ENCODE data around the gene MOSPD2. TPM values are rescaled to one million over a fixed set of nuclear protein-coding genes. Genes with fewer than 3 reads are reported as not detected.

Gene MOSPD2
- total RNA-seq, 4 donors from 2014 or later: 20.2 to 33.4 (median 31.6) TPM

GRCh38 chrX:14902537-14902936, 29.3 kb downstream of the MOSPD2 start:
- TF ChIP-seq POLR2A (IDR thresholded peaks at IDR 0.05) (no peak), EP300 (IDR thresholded peaks at IDR 0.05) (no peak)
- TF ChIP-seq, protein P1, sequence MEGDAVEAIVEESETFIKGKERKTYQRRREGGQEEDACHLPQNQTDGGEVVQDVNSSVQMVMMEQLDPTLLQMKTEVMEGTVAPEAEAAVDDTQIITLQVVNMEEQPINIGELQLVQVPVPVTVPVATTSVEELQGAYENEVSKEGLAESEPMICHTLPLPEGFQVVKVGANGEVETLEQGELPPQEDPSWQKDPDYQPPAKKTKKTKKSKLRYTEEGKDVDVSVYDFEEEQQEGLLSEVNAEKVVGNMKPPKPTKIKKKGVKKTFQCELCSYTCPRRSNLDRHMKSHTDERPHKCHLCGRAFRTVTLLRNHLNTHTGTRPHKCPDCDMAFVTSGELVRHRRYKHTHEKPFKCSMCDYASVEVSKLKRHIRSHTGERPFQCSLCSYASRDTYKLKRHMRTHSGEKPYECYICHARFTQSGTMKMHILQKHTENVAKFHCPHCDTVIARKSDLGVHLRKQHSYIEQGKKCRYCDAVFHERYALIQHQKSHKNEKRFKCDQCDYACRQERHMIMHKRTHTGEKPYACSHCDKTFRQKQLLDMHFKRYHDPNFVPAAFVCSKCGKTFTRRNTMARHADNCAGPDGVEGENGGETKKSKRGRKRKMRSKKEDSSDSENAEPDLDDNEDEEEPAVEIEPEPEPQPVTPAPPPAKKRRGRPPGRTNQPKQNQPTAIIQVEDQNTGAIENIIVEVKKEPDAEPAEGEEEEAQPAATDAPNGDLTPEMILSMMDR (IDR thresholded peaks at IDR 0.05): no peak
- Histone ChIP-seq H3K27me3 (no peaks in the 10 kb centered on the region), H3K4me3 (no peak overlapping the region), H3K27ac (no peak overlapping the region), H3K36me3 (peaks cover 0 to 12% (median 0%) of the 10 kb centered on the region in 3 donors), H3K4me1 (peaks cover 0 to 5% (median 0%) of the 10 kb centered on the region in 4 donors), H3K9me3 (no peaks in the 10 kb centered on the region)
- DNase-seq (ENCODE audit: low spot score in 2 of 2): no peak

DNA sequence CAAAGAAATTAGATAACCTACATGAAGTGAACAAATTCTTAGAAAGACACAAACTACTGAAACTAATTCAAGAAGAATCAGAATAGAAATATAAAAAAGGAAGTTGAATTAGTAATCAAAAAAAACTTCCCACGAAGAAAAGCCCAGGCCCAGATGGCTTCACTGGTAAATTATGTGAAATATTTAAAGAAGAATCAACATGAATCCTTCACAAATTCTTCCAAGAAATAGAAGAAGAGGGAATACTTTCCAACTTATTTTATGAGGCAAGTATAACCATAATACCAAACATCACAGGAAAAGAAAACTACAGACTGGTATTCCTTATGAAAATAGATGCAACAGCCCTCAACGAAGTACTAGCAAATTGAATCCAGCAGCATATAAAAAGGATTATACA, 30.7 kb downstream of the MOSPD2 start:
- H3K4me1 ChIP-seq: peaks cover 0 to 5% (median 0%) of the 10 kb centered on the region in 4 donors
- peaks cover 0 to 12% (median 0%) of the 10 kb centered on the region in 3 donors for H3K36me3 ChIP-seq
- no peaks in the 10 kb centered on the region for H3K27me3 ChIP-seq
- no peaks in the 10 kb centered on the region for H3K9me3 ChIP-seq
- H3K4me3 ChIP-seq: no peak overlapping the region
- DNase-seq (ENCODE audit: low spot score in 2 of 2): no peak
- H3K27ac ChIP-seq: no peak overlapping the region
- TF ChIP-seq EP300 (IDR thresholded peaks at IDR 0.05): no peak
- no peak for TF ChIP-seq POLR2A (IDR thresholded peaks at IDR 0.05)
- TF ChIP-seq, protein P1 (IDR thresholded peaks at IDR 0.05): no peak
- 44% methylated on average over 2 of the region's 2 CpGs for WGBS, 2 donors

- Histone ChIP-seq H3K27me3 (no peaks in the 10 kb centered on the region), H3K36me3 (peaks cover 0 to 12% (median 0%) of the 10 kb centered on the region in 3 donors), H3K4me1 (no peaks in the 10 kb centered on the region), H3K27ac (no peak overlapping the region), H3K9me3 (no peaks in the 10 kb centered on the region), H3K4me3 (no peak overlapping the region)
- DNase-seq (ENCODE audit: low spot score in 2 of 2): no peak
- WGBS, 2 donors: 79 to 95% methylated on average over 2 of the region's 2 CpGs
- TF ChIP-seq, protein P1 (IDR thresholded peaks at IDR 0.05): no peak
- no peak for TF ChIP-seq EP300 (IDR thresholded peaks at IDR 0.05)
- TF ChIP-seq POLR2A (IDR thresholded peaks at IDR 0.05): no peak
Measured at GRCh38 chrX:14913241-14913640, 40.0 kb downstream of the MOSPD2 start.

DNA sequence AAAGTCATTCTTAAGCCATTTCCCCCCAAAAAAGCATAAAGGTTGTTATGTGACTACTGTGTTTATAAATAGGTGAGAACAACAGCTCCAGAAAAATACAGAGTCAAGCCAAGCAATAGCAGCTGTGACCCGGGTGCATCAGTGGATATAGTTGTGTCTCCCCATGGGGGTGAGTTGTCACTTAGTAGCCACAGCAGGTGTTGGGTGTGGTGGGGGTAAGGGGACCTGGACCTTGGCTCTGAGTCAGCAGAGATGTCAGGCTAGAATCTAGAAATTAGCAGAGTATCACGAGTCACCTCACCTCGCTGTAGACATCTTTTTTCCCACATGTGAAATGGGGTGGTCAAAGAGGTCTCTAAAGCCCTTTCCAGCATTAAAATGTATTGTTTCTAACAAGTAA, 42.4 kb downstream of the MOSPD2 start:
- Histone ChIP-seq H3K27me3 (no peaks in the 10 kb centered on the region), H3K4me3 (no peak overlapping the region), H3K27ac (no peak overlapping the region), H3K9me3 (no peaks in the 10 kb centered on the region), H3K4me1 (no peaks in the 10 kb centered on the region), H3K36me3 (peaks cover 0 to 21% (median 0%) of the 10 kb centered on the region in 3 donors)
- TF ChIP-seq, protein P1 (IDR thresholded peaks at IDR 0.05): no peak
- TF ChIP-seq EP300 (IDR thresholded peaks at IDR 0.05): no peak
- TF ChIP-seq POLR2A (IDR thresholded peaks at IDR 0.05): no peak
- DNase-seq (ENCODE audit: low spot score in 2 of 2): no peak
- 88 to 100% methylated on average over 3 of the region's 3 CpGs for WGBS, 2 donors

DNA sequence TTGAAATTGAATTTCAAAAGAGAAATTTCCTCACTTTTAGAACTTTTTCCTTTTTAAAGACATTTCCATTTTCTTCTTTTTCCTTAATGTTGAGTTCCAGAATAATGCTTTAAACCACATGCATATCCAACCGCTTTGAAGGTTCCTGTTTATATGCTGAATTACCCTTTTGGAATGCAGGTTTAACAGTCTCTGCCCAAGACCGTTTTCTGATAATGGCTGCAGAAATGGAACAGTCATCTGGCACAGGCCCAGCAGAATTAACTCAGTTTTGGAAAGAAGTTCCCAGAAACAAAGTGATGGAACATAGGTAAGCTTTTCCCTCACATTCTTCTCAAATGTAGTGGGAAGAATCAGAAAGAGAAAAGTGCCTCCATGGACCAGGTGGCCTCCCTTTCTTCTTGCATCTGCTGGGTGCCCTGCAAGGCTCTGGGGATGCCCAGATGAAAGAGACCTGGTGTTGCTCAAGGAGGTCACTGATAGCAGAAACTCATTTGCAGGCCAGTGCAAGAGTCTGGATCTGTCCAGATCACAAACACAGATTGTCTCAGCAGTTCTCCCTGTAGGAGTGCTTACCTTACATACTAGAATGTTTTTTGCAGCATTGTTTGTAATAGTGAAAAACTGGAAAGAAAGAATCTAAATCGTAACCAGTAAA, 42.9 kb downstream of the MOSPD2 start:
- Histone ChIP-seq H3K4me1 (no peaks in the 10 kb centered on the region), H3K36me3 (peaks cover 0 to 20% (median 0%) of the 10 kb centered on the region in 3 donors), H3K27ac (no peak overlapping the region), H3K9me3 (no peaks in the 10 kb centered on the region), H3K27me3 (no peaks in the 10 kb centered on the region), H3K4me3 (no peak overlapping the region)
- no peak for DNase-seq (ENCODE audit: low spot score in 2 of 2)
- 60 to 69% methylated on average over 3 of the region's 3 CpGs for WGBS, 2 donors
- TF ChIP-seq EP300 (IDR thresholded peaks at IDR 0.05): no peak
- no peak for TF ChIP-seq POLR2A (IDR thresholded peaks at IDR 0.05)
- TF ChIP-seq, protein P1 (IDR thresholded peaks at IDR 0.05): no peak

Measured in tibial nerve (tissue), 4 donors.